ENCODE measurements around the gene WDR19.

DNA sequence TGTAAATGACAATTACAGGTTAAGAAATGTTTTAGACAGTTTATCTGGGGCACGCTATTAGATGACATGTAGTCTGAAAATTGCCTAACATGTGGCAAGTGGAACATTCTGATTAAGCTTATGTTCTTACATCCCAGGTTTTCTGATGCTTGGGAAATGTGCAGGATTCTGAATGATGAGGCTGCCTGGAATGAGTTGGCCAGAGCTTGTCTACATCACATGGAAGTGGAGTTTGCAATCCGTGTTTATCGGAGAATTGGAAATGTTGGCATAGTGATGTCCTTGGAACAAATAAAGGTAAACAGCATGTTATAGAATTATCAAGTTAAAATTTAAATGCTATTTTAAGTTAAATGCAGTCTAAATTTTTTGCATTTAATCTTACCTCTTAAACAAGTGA lies 49.3 kb downstream of the WDR19 start:
- TF ChIP-seq, protein P1, sequence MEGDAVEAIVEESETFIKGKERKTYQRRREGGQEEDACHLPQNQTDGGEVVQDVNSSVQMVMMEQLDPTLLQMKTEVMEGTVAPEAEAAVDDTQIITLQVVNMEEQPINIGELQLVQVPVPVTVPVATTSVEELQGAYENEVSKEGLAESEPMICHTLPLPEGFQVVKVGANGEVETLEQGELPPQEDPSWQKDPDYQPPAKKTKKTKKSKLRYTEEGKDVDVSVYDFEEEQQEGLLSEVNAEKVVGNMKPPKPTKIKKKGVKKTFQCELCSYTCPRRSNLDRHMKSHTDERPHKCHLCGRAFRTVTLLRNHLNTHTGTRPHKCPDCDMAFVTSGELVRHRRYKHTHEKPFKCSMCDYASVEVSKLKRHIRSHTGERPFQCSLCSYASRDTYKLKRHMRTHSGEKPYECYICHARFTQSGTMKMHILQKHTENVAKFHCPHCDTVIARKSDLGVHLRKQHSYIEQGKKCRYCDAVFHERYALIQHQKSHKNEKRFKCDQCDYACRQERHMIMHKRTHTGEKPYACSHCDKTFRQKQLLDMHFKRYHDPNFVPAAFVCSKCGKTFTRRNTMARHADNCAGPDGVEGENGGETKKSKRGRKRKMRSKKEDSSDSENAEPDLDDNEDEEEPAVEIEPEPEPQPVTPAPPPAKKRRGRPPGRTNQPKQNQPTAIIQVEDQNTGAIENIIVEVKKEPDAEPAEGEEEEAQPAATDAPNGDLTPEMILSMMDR (IDR thresholded peaks at IDR 0.05; ENCODE audit: borderline replicate concordance, extremely low read depth, low read length, poor library complexity, severe bottlenecking), result no peak
- no peak for TF ChIP-seq EZH2 (IDR thresholded peaks at IDR 0.05; ENCODE audit: borderline replicate concordance, low read depth, low read length, severe bottlenecking)
